Right ventricle myocardium inferior (tissue), 1 donor: ENCODE results near the gene SAA2. TPM values are rescaled to one million over a fixed set of nuclear protein-coding genes. Genes with fewer than 3 reads are reported as not detected.
"Not testable (repeated sequence)": the region's sequence is repeated elsewhere in the genome, so short reads cannot be mapped to it uniquely, and the experiment has no call there.

Experiments used
- ATAC-seq: fragments of 200-7000 bp; cut with Tn5 transposase; one replicate; pipeline ENCODE4 v1.9.1; 2020; ENCODE audit warnings: mild to moderate bottlenecking, moderate library complexity
- DNase-seq: peaks from one replicate; pipeline ENCODE4 v3.0.0; 2021; ENCODE audit errors: missing footprints
- intact Hi-C: fragments of 100-400 bp; cut with DNase I; formaldehyde crosslinking; loops from one replicate; pipeline ENCODE4 v1.11.0; 2022
- total RNA-seq: library from RNA; stranded (reverse); fragmentation: NEBNext Ultra II Directional; extraction: Animal tissue kit (Norgen Biotek cat#: 25700); gene quantifications from one replicate; pipeline ENCODE4 v1.2.1, GENCODE V29; 2021
- donor health status: DM: no; HTN: yes; CAD: no; lungs with severe emphysema.

Gene SAA2
- total RNA-seq, 1 donor from 2014 or later, result 1.8 TPM

DNA sequence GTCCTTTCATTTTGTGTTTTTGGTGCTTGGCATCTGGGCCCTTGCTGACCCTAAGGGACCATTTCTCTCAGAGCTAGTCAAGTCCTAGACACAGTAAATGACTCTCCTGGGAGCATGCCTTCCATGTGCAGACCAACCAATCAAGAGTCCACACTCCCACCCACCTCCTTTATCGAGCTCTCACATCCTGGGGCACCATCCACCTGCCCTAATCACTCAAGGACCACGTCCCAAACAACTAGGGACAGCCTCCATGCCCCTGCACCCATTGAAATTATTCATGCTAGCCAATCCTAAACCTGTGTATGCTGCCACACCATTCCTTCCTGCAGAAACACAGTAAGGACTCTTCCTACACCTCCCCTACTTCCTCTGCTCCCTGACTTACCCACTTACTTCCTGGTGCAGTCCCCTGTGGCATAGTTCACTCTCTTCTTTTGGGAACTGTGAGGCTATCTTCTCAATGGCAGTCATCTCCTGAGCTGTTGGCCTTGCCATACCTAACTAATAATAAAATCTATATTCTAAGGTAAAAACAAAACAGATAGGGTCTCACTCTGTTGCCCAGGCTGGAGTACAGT is 6.4 kb upstream of the SAA2 start:
- intact Hi-C loops, result no loop called here
- DNase-seq, result no peak
- no peak for ATAC-seq

DNA sequence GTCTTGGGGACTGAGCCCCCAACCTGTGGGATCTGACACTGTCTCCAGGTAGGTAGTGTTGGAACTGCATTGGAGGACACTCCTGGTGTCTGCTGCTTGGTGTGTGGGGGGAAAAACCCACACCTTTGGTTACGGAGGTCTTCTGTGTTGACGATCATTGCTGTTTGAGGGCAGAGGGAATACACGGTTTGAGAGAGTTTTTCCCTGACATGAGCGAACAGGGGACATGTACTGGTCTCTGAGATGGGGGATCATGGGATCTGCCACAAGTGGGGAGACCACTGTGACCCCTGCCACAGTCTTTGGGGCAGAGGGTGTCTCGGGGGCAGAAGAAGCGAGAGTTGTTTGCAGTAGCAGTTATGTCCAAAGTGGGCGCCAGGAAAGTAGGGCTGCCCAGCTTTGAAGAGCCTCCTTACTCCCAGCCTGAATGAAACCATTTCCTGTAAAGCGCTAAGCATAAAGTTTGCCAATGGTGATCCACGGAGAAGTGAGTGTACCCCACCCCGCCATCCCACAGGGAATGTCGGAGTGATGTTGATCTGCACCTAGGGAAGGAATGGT is 5.4 kb upstream of the SAA2 start:
- intact Hi-C loops, result no loop called here
- DNase-seq (no peak), ATAC-seq (no peak)

DNA sequence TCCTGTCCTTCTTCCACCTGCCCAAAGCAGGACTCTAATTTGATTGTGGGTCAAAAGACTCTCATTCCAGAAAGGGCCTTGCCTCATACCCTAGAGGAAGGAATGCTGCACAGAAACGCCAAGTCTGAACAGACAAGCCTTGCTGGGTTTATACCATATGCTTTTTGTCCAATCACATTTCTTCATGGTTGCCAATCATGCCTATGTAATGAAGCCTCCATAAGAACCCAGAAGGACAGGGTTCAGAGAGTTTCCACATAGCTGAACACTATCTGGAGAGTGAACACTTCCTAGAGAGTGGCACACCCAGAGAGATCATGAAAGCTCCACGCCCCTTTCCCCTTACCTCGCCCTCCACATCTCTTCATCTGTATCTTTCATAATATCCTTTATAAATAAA is 4.8 kb upstream of the SAA2 start:
- intact Hi-C loops, result no loop called here
- DNase-seq, result no peak
- no peak for ATAC-seq

DNA sequence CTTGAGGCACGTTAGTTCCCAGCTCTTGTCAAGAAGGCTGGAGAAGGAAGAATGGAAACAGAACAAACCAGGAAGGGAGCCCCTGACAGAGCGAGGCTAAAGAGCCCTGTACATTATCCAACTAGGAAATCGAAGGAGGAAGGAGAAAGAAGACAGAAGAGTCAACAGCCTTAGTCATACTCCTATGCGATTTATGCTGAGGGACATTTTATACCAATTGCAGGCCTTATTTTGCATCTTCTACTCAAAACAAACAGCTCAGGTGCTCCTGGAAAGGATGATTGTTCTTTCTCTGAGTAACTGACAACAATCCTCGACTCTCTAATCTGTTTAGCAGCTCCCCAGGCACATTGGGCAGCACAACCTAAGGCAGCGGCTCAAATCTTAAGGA is 1.3 kb downstream of the SAA2 start:
- ATAC-seq, DNase-seq, intact Hi-C loops: not testable (repeated sequence)

DNA sequence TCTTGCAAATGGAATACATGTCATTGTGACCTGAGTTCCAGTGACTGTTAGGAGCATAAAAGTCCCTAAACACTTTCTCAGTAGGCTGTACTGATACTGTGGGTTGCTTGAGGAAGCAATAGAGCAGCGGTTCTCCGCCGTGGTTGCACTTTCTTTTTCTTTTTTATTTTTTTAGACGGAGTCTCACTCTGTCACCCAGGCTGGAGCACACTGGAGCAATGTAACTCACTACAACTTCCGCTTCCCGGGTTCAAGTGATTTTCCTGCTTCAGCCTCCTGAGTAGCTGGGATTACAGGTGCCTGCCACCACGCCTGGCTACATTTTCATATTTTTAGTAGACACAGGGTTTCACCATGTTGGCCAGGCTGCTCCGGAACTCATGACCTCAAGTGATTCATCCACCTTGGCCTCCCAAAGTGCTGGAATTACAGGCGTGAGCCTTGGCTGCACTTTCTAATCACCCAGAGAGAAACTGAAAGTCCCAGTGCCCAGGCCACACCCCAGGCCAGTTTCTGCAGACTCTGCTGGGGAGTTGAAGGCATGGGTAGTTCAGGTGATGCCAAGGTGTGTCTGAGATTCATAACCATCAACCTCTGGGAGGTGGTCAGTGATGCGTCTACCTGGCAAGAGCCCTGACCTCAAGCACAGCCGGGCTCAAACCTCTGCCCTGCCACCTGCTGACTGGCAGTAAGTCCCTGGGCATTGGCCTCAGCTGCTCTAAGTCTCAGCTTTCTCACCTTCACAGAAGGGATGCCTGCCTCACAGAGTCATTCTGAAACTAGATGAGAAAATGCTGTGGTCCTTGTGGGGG is 1.9 kb downstream of the SAA2 start:
- DNase-seq, intact Hi-C loops, ATAC-seq: not testable (repeated sequence)

DNA sequence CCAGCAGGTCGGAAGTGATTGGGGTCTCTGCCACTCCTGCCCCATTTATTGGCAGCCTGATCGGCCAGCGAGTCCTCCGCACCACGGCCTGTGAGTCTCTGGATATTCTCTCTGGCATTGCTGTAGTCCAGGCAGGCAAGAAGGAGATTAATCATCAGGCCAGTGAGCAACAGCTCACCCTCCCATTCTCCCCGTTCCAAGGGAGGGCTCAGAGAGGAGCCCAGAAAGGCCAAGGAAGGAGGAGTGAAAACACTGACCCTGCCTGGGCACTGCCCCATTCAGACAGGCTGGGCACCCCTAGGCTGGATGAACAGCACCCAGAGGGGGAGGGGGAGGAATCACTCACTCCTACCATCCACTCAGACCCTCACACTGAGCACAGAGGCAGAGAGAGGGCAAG is 3.1 kb downstream of the SAA2 start:
- DNase-seq (no peak), ATAC-seq (no peak)
- intact Hi-C loops, result no loop called here

DNA sequence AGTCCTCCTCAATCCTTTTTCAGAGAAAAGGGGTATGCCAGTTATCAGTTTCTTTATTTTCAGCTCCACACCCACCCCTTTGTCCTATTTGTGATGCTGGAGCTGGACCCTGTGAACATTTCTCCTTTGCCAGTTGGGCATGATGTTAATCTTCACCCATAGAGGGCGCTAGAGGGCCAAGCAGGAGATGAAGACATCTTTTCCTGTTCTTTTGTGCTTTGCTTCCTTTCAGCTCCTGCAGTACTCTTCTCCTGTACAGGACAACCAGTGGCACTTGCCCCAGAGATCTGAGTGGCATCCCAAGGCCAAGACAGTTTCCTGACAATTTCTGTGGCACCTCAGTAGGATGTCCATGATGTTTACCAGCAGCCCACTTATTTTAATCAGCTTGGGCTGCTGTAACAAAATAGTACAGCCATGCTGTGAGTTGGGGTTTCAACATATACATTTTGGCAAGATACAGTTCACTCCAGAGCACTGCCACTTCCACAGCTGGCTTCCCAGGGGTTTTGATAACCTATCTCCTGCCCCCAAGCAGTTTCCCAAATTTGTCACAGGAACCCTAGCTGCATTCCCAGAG is 4.6 kb downstream of the SAA2 start:
- DNase-seq, result no peak
- no peak for ATAC-seq

DNA sequence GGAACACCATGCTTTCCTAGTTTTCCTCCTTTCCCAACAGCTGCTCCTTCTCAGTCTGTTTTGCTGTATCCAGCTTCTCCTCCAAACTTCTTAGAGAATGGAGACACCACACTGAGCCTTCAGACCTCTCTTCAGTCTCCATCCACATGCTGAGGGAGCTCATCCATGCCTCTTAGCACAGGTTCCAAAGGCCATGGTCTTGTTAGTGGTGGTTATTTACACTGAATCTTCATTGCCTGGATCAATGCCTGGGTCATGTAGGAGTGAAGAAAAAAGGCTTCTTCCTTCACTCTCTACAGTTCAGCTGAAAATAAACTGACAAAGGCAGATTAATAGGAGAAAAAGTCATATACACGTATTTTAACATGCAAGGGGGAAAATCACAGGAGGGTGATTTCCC is 8.8 kb downstream of the SAA2 start:
- intact Hi-C loops, result no loop called here
- DNase-seq (no peak), ATAC-seq (no peak)

More for the DNA sequence above, 4.6 kb downstream of the SAA2 start:
- intact Hi-C loops, result no loop called here

DNA sequence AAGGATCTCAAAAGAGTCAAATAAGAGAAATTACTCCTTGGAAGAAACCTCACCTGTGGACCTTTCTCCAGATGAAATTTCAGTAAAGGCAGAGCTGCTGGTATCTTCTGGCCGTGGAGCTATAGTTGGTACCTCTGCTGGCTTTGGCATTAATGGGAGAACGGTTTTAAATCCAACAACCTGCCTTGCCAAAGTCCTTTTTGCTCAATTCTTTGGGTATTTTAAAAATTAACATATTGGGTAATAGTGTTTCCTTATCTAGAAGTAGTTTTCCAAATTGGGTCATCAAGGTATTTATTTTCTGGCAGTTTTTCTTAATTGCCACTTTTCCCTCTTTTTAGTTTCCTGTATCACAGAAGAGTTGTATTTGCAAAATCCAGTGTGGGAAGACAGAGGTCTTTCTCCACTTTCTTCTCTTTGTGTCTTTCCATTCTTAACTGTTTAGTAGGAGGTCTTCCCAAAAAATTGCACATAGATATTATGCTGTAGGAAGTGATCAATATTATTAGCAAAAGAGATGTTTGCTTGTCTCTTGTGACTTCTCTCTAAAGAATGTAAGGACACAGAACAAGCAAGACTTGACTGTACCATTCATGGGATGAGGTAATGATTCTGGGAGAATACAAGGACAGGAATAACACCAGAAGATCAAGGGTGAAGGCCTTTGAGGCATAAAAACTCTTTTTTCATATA is 11.7 kb downstream of the SAA2 start, which contains the start of gene SAA4:
Gene SAA4, minus strand, starts transcription at position 139 of the 693 bp plus-strand sequence. CDS start 876 bp downstream, outside the sequence.
- intact Hi-C loops, result no loop called here
- no peak for ATAC-seq
- no peak for DNase-seq

DNA sequence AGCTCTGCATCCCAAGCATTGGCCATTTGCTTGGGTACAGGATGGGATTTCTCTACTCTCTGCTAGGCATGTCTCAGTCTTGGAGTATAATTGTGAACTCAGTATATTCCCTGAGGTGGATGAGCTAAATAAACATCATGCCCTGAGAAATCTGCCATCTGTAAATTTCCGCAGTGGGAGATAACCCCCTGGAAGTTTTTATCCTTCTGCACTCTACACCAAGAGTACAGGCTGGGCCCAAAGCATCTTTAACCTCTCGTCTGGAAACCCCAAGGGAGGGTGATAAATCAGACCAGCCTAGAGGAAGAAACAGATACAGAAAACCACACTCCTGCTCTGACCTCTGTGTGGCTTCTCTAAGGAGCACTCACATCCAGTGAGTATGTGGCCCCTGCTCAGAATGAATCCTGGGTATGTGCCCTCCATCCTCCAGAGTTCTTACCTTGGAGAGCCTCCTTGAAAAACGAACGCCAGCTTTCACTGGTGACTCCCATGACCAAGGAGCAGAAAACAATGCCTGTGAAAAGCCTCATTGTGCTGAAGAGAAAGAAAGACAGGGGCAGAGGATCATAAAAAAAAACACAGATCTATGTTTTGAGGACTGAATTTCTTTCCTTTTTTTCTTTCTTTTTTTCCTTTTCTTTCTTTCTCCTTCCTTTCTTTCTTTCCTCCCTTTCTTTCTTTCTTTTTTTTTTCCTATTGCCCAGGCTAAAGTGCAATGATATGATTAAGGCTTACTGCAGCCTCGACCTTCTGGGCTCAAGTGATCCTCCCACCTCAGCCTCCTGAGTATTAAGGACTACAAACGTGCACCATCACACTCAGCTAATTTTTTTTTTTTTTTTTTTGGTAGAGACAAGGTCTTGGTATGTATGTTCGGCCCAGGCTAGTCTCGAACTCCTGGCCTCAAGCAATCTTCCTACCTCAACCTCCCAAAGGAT is 12.8 kb downstream of the SAA2 start:
- intact Hi-C loops, result no loop called here
- ATAC-seq, result no peak
- DNase-seq, result no peak

DNA sequence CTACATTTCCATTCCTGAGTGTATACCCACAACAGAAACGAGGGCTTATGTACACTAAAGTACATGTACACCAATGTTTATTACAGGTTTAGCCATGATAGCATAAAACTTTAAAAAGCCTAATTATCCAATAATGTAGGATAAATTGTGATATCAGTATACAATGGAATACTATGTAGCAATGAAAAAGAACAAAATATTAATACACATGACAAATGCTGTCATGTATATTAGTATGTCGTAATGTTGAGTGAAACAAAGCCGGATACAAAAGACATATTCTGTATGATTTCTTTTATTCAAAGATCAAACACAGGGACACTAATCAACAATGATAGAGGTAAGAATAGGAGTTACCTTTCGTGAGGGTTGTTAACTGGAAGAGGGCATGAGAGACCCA is 14.6 kb downstream of the SAA2 start:
- ATAC-seq (no peak), DNase-seq (no peak)
- intact Hi-C loops, result no loop called here

DNA sequence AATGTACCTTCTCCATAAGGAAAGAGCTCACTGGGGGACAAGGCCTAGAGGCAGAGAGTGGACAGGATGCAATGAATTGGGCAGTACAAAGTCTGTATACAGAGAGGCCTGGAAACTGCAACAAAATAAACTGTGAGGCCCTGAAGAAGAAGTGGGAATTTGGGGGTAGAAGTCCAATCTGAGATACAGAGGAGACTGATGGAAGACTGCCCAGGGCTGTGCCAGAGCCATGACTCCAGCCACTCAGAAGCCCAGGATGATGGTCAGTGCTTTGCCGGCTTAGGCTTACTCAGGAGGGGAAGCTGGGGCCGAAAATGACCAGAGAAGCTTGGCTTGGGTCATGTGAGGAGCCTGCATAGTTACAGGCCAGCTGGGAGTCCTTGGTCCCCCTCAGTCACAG is 17.6 kb downstream of the SAA2 start:
- no peak for DNase-seq
- no peak for ATAC-seq
- intact Hi-C loops, result no loop called here

DNA sequence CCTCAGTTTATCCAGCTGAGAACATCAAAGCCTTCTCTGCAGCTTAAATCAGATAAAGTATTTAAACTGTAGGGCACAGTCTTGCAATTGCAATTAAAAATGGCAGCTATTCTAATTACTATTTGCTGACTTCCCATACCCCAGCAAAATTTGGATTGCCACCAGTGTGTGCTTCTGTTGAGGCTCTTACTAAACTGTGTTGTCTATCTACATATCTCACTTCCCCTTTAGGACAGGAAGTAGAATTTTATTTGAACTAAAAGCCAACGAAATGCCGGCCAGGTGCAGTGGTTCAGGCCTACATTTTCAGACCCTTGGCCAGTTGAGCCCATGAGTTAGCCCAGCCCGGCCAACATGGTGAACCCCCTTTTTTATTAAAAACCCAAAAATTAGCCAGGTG is 19.0 kb downstream of the SAA2 start:
- ATAC-seq (no peak), DNase-seq (no peak)
- intact Hi-C loops, result no loop called here

DNA sequence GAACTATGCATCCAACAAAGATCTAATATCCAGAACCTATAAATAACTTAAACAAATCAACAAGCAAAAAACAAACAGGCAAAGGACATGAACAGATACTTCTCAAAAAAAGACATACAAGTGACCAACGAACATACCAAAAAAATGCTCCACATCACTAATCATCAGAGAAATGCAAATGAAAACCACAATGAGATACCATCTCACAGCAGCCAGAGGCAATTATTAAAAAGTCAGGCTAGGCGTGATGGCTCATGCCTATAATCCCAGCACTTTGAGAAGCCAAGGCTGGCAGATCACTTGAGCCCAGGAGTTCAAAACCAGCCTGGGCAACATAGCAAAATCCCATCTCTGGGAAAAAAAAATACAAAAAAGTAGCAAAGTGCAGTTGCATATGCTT is 22.6 kb downstream of the SAA2 start:
- no peak for ATAC-seq
- no peak for DNase-seq
- intact Hi-C loops, result no loop called here

DNA sequence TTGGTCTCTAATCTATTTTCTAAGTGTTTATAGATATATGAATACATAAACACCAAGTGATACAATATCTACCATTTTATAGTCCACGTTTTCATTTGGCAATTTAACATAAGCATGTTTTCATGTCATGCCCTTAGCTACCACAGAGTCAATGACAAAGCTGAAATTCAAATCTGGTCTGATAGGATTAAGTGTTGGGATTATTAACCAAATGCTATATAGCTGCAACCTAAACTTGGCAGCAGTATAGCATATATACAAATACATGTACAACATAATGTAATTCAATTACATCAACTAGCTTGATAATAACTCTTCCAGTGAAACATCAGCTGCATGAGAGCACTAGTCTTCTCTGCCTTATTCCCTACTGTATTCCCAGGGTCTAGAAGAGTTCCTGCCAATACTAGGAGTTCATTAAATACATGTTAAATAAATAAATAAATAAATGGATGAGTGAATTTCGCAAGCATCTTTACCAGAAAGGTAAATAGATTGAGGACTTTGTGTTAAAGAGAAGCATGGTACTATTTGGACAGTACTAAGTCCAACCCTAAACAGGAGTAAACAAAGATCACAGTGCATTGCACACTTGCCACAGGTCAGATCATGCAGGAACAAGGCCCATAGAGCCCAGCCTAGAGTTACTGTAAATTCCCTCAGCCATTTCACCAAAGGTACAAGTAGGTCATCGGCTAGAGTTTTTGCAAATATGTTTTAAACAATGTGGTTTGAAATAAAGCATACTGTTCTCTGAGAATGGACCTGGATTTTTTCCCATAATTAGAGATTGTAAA is 24.7 kb downstream of the SAA2 start:
- no peak for DNase-seq
- ATAC-seq, result no peak
- intact Hi-C loops, result no loop called here

DNA sequence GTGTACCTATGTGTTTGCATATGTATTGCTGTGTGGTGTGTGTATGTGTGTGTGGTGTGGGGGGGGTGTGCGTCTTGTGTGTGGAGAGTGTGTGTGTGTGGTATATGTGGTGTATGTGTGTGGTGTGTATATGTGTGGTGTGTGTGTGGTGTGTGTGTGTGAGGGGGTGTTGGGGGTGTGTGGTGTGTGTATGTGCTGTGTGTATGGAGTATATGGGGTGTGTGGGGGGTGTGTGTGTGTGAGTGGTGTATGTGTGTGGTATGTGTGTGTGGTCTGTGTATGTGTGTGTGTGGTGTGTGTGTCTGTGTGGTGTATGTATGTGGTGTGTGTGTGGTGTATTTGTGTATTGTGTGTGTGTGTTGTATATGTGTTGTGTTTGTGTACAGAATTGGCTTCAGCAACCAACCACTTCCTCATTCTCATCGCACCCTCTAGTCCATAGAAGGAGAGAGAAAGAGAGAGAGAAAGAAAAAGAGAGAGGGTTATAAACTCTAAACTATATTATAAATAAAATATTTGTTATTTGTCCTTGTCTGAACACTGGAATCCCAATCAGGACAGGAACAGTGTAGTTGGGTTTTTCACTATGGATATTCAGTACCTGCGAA is 25.6 kb downstream of the SAA2 start:
- intact Hi-C loops, result no loop called here
- DNase-seq, result no peak
- ATAC-seq, result no peak

DNA sequence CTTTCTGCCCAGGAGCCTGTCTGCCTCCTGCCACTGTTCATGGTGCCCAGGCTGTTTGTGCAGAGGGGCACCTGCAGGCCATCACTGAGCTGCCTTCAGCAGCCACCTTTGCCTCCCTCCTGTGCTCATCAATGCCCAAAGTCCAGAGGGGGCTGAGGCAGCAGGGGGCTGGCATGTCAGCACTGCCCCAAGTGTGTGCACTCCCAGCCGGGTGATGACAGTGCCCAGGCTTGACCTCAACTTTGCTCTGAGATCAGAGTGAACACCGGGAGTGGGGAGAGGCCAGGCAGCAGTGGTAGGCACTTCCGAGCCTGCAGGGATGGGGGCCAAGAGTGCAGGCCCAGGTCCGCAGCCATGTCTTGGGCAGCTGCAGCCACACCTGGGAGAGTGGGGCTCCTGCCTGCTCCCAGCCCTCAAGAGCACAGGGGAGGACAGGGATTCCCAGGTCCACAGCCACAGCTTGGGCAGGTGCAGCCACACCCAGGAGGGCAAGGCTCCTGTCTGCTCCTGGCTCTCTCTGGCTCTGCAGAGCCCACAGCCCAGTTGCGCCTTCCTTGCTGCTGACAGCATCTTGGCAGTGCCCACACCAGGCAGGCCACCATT is 27.1 kb downstream of the SAA2 start:
- intact Hi-C loops, result no loop called here
- DNase-seq (no peak), ATAC-seq (no peak)
